Upper lobe of left lung (tissue), 4 donors: ENCODE measurements around the gene CEP192.

Experiments
- POLR2A ChIP-seq, 4 donors: fragments of 450-650 bp; IDR thresholded peaks; one replicate each; pipeline ENCODE4 v1.5.1; 2016 to 2017; ENCODE audit warnings: antibody characterized with exemption in 4 of 4, mild to moderate bottlenecking in 2 of 4
- TF ChIP-seq, protein P1 (sequence below), 6 experiments: fragments of 450-650 bp in 4 of 6; fragments of 200-600 bp in 2 of 6; sonication (generic) in 2 of 6; IDR thresholded peaks; one replicate each; pipeline ENCODE4 v1.5.1; 2016 to 2019; ENCODE audit warnings: antibody characterized with exemption in 6 of 6

DNA sequence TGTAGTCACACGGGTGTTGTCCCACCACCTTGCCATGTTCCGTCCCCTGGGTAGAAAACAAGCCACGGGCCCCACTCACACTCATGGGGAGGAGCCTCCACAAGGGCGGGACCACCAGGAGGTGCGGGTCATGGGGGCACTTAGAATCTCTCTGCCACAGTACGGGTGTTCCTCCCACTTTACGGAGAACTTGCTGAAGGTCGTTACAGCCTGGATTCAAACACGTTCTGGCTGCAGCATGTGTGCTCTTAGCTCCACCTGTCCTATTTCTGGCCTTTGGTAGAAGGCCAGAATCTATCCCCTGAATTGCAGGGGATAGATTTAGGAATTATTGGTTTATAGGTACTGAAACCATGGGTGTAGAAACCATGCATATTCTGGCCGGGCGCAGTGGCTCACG is 14.9 kb upstream of the CEP192 start:
- TF ChIP-seq, protein P1, sequence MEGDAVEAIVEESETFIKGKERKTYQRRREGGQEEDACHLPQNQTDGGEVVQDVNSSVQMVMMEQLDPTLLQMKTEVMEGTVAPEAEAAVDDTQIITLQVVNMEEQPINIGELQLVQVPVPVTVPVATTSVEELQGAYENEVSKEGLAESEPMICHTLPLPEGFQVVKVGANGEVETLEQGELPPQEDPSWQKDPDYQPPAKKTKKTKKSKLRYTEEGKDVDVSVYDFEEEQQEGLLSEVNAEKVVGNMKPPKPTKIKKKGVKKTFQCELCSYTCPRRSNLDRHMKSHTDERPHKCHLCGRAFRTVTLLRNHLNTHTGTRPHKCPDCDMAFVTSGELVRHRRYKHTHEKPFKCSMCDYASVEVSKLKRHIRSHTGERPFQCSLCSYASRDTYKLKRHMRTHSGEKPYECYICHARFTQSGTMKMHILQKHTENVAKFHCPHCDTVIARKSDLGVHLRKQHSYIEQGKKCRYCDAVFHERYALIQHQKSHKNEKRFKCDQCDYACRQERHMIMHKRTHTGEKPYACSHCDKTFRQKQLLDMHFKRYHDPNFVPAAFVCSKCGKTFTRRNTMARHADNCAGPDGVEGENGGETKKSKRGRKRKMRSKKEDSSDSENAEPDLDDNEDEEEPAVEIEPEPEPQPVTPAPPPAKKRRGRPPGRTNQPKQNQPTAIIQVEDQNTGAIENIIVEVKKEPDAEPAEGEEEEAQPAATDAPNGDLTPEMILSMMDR (IDR thresholded peaks at IDR 0.05): no peak
- no peak for TF ChIP-seq POLR2A (IDR thresholded peaks at IDR 0.05)
